Neutrophil (primary cell): Measurements from ENCODE around the gene GAGE12F.
"Not testable (repeated sequence)": the region's sequence is repeated elsewhere in the genome, so short reads cannot be mapped to it uniquely, and the experiment has no call there.

Experiments used
- H3K27ac ChIP-seq: fragments of 200-600 bp; sonication (generic); 2 replicates; pipeline ENCODE4 v1.5.1; 2016; ENCODE audit warnings: mild to moderate bottlenecking, moderate library complexity
- H3K27me3 ChIP-seq: fragments of 200-600 bp; sonication (generic); 2 replicates; pipeline ENCODE4 v1.6.0; 2016; ENCODE audit warnings: mild to moderate bottlenecking
- H3K36me3 ChIP-seq: fragments of 200-600 bp; sonication (generic); 2 replicates; pipeline ENCODE4 v1.5.1; 2017
- H3K4me1 ChIP-seq, 2 experiments: fragments of 200-600 bp in 1 of 2; sonication (generic) in 1 of 2; 1 replicate in 1 of 2; 2 replicates in 1 of 2; pipeline versions ENCODE4 v1.5.1 to v1.6.1; 2013 to 2016; ENCODE audit warnings: low read depth in 1 of 2, low read length in 1 of 2, mild to moderate bottlenecking in 1 of 2, moderate library complexity in 1 of 2; ENCODE audit not compliant: control insufficient read depth in 1 of 2, insufficient read depth in 1 of 2
- H3K4me3 ChIP-seq, 2 experiments: fragments of 200-600 bp in 1 of 2; sonication (generic) in 1 of 2; 1 replicate in 1 of 2; 2 replicates in 1 of 2; pipeline ENCODE4 v1.5.1; 2013 to 2016; ENCODE audit warnings: low read depth in 1 of 2, low read length in 1 of 2, mild to moderate bottlenecking in 1 of 2, moderate library complexity in 1 of 2
- H3K9me3 ChIP-seq: fragments of 200-600 bp; sonication (generic); 2 replicates; pipeline ENCODE4 v1.5.1; 2016

Gene GAGE12F, protein sequence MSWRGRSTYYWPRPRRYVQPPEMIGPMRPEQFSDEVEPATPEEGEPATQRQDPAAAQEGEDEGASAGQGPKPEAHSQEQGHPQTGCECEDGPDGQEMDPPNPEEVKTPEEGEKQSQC

GRCh38 chrX:49560542-49560941 is at the start of gene GAGE12F:
Gene GAGE12F, plus strand, starts transcription at chrX:49560842. Its CDS starts 1,155 bp downstream, at chrX:49561997.
- H3K27ac ChIP-seq, H3K4me1 ChIP-seq, H3K36me3 ChIP-seq, H3K4me3 ChIP-seq, H3K9me3 ChIP-seq, H3K27me3 ChIP-seq: not testable (repeated sequence)

DNA sequence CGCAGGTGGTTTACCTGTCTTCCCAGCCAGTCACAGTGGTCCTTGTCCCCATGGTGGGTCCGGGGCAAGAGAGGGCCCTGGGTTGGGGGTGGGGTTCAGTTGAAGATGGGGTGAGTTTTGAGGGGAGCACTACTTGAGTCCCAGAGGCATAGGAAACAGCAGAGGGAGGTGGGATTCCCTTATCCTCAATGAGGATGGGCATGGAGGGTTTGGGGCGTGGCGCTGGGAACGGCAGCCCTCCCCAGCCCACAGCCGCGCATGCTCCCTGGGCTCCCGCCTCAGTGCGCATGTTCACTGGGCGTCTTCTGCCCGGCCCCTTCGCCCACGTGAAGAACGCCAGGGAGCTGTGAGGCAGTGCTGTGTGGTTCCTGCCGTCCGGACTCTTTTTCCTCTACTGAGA is 28.8 kb upstream of the GAGE12F start, which contains the start of gene GAGE12C:
TSS of gene GAGE12C (plus strand) at position 301 of the 400 bp plus-strand sequence. CDS start 1,155 bp downstream, outside the sequence.
- H3K4me3 ChIP-seq, H3K4me1 ChIP-seq, H3K36me3 ChIP-seq: not testable (repeated sequence)

DNA sequence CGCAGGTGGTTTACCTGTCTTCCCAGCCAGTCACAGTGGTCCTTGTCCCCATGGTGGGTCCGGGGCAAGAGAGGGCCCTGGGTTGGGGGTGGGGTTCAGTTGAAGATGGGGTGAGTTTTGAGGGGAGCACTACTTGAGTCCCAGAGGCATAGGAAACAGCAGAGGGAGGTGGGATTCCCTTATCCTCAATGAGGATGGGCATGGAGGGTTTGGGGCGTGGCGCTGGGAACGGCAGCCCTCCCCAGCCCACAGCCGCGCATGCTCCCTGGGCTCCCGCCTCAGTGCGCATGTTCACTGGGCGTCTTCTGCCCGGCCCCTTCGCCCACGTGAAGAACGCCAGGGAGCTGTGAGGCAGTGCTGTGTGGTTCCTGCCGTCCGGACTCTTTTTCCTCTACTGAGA is 19.2 kb upstream of the GAGE12F start, which contains the start of gene GAGE12D:
TSS of gene GAGE12D (plus strand) at position 301 of the 400 bp plus-strand sequence. CDS start 1,155 bp downstream, outside the sequence.
- H3K27me3 ChIP-seq, H3K4me1 ChIP-seq, H3K4me3 ChIP-seq, H3K9me3 ChIP-seq, H3K36me3 ChIP-seq, H3K27ac ChIP-seq: not testable (repeated sequence)

More for the DNA sequence above, 28.8 kb upstream of the GAGE12F start, which contains the start of gene GAGE12C:
- H3K27me3 ChIP-seq, H3K9me3 ChIP-seq, H3K27ac ChIP-seq: not testable (repeated sequence)

DNA sequence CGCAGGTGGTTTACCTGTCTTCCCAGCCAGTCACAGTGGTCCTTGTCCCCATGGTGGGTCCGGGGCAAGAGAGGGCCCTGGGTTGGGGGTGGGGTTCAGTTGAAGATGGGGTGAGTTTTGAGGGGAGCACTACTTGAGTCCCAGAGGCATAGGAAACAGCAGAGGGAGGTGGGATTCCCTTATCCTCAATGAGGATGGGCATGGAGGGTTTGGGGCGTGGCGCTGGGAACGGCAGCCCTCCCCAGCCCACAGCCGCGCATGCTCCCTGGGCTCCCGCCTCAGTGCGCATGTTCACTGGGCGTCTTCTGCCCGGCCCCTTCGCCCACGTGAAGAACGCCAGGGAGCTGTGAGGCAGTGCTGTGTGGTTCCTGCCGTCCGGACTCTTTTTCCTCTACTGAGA is 9.7 kb upstream of the GAGE12F start, which contains the start of gene GAGE12E:
TSS of gene GAGE12E (plus strand) at position 301 of the 400 bp plus-strand sequence. CDS start 1,155 bp downstream, outside the sequence.
- H3K36me3 ChIP-seq, H3K27me3 ChIP-seq, H3K4me3 ChIP-seq, H3K4me1 ChIP-seq, H3K27ac ChIP-seq, H3K9me3 ChIP-seq: not testable (repeated sequence)

DNA sequence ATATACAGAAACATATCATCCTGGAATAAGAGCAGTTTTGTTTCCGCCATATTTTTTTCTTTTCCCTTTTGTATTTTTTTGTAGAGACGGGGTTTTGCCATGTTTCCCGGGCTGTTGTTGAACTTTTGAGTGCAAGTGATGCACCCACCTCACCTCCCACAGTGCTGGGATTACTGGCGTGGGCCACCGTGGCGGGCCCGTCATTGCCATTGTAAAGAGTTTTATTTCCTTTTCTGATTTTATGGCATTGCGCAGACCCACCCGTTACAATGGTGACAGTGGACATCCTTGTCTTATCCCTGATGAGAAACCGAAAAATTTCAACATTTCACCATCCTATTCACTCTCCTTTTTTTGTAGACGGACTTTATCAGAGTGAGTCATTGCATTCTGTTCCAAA is 8.1 kb downstream of the GAGE12F start:
- H3K9me3 ChIP-seq, H3K27ac ChIP-seq, H3K4me1 ChIP-seq, H3K4me3 ChIP-seq, H3K36me3 ChIP-seq, H3K27me3 ChIP-seq: not testable (repeated sequence)

GRCh38 chrX:49569152-49569551 is 8.5 kb downstream of the GAGE12F start:
- not testable (repeated sequence) for H3K27ac ChIP-seq, H3K9me3 ChIP-seq, H3K36me3 ChIP-seq, H3K4me1 ChIP-seq, H3K4me3 ChIP-seq, H3K27me3 ChIP-seq

DNA sequence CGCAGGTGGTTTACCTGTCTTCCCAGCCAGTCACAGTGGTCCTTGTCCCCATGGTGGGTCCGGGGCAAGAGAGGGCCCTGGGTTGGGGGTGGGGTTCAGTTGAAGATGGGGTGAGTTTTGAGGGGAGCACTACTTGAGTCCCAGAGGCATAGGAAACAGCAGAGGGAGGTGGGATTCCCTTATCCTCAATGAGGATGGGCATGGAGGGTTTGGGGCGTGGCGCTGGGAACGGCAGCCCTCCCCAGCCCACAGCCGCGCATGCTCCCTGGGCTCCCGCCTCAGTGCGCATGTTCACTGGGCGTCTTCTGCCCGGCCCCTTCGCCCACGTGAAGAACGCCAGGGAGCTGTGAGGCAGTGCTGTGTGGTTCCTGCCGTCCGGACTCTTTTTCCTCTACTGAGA is 9.5 kb downstream of the GAGE12F start, which contains the start of gene GAGE12G:
TSS of gene GAGE12G (plus strand) at position 301 of the 400 bp plus-strand sequence. CDS start 1,155 bp downstream, outside the sequence.
- not testable (repeated sequence) for H3K27ac ChIP-seq, H3K4me3 ChIP-seq, H3K36me3 ChIP-seq, H3K4me1 ChIP-seq, H3K27me3 ChIP-seq, H3K9me3 ChIP-seq

DNA sequence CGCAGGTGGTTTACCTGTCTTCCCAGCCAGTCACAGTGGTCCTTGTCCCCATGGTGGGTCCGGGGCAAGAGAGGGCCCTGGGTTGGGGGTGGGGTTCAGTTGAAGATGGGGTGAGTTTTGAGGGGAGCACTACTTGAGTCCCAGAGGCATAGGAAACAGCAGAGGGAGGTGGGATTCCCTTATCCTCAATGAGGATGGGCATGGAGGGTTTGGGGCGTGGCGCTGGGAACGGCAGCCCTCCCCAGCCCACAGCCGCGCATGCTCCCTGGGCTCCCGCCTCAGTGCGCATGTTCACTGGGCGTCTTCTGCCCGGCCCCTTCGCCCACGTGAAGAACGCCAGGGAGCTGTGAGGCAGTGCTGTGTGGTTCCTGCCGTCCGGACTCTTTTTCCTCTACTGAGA is 19.0 kb downstream of the GAGE12F start, which contains the start of gene GAGE12H:
TSS of gene GAGE12H (plus strand) at position 301 of the 400 bp plus-strand sequence. CDS start 1,155 bp downstream, outside the sequence.
- not testable (repeated sequence) for H3K4me3 ChIP-seq

DNA sequence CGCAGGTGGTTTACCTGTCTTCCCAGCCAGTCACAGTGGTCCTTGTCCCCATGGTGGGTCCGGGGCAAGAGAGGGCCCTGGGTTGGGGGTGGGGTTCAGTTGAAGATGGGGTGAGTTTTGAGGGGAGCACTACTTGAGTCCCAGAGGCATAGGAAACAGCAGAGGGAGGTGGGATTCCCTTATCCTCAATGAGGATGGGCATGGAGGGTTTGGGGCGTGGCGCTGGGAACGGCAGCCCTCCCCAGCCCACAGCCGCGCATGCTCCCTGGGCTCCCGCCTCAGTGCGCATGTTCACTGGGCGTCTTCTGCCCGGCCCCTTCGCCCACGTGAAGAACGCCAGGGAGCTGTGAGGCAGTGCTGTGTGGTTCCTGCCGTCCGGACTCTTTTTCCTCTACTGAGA is 28.6 kb downstream of the GAGE12F start, which contains the start of gene GAGE2A:
TSS of gene GAGE2A (plus strand) at position 301 of the 400 bp plus-strand sequence. CDS start 1,155 bp downstream, outside the sequence.
- H3K36me3 ChIP-seq = not testable (repeated sequence)

More for the DNA sequence above, 19.0 kb downstream of the GAGE12F start, which contains the start of gene GAGE12H:
- H3K9me3 ChIP-seq, H3K27ac ChIP-seq, H3K36me3 ChIP-seq, H3K4me1 ChIP-seq, H3K27me3 ChIP-seq: not testable (repeated sequence)

GRCh38 chrX:49589769-49590478 is 29.3 kb downstream of the GAGE12F start:
- H3K36me3 ChIP-seq, H3K27ac ChIP-seq, H3K27me3 ChIP-seq, H3K9me3 ChIP-seq, H3K4me1 ChIP-seq, H3K4me3 ChIP-seq: not testable (repeated sequence)

More for the DNA sequence above, 28.6 kb downstream of the GAGE12F start, which contains the start of gene GAGE2A:
- H3K27me3 ChIP-seq, H3K4me1 ChIP-seq, H3K27ac ChIP-seq, H3K9me3 ChIP-seq, H3K4me3 ChIP-seq: not testable (repeated sequence)

DNA sequence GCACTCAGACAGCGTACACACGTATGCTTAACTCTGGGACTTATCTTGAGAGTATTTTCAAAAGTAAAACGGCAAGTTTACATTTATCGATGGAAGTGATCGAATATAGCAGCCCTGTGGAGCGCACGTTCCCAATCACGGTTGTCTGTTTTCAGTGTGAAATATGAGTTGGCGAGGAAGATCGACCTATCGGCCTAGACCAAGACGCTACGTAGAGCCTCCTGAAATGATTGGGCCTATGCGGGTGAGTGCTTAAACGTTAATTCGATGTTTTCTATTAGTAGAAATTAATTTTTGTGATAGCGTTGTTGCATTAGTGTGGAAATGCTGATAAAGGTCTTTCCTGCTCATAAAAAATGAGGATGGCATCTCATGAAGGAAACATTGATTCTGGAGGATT is 29.8 kb downstream of the GAGE12F start:
- not testable (repeated sequence) for H3K9me3 ChIP-seq, H3K4me3 ChIP-seq, H3K36me3 ChIP-seq, H3K27ac ChIP-seq, H3K4me1 ChIP-seq, H3K27me3 ChIP-seq

- H3K36me3 ChIP-seq, H3K27ac ChIP-seq, H3K27me3 ChIP-seq, H3K4me1 ChIP-seq, H3K9me3 ChIP-seq, H3K4me3 ChIP-seq: not testable (repeated sequence)
Measured at GRCh38 chrX:49598720-49599119, 38.1 kb downstream of the GAGE12F start, which contains the start of gene GAGE1. Gene GAGE1, plus strand, starts transcription at chrX:49599020. Its CDS starts 1,155 bp downstream, at chrX:49600175.
